ENCODE results near the gene PRKCA. TPM values are rescaled to one million over a fixed set of nuclear protein-coding genes. Genes with fewer than 3 reads are reported as not detected.

PRKCA gene
- total RNA-seq, 1 donor from 2014 or later, result 6.7 TPM

GRCh38 chr17:66435182-66435581, 132.8 kb downstream of the PRKCA start:
- no peak for DNase-seq (ENCODE audit: low read depth)
- TF ChIP-seq CTCF (conservative IDR thresholded peaks at IDR 0.05; ENCODE audit: low read depth, low read length), result no peak
- H3K4me3 ChIP-seq (ENCODE audit: low read depth, low read length), result no peak overlapping the region

GRCh38 chr17:66436631-66437030, 134.2 kb downstream of the PRKCA start:
- H3K4me3 ChIP-seq (ENCODE audit: low read depth, low read length), result no peak overlapping the region
- DNase-seq (ENCODE audit: low read depth), result no peak
- TF ChIP-seq CTCF (conservative IDR thresholded peaks at IDR 0.05; ENCODE audit: low read depth, low read length), result no peak

- TF ChIP-seq CTCF (conservative IDR thresholded peaks at IDR 0.05; ENCODE audit: low read depth, low read length), result no peak
- DNase-seq (ENCODE audit: low read depth), result no peak
- no peak overlapping the region for H3K4me3 ChIP-seq (ENCODE audit: low read depth, low read length)
Observed at GRCh38 chr17:66437476-66438026, 135.1 kb downstream of the PRKCA start.

GRCh38 chr17:66438101-66438500, 135.7 kb downstream of the PRKCA start:
- no peak for TF ChIP-seq CTCF (conservative IDR thresholded peaks at IDR 0.05; ENCODE audit: low read depth, low read length)
- no peak for DNase-seq (ENCODE audit: low read depth)
- no peak overlapping the region for H3K4me3 ChIP-seq (ENCODE audit: low read depth, low read length)

- DNase-seq (ENCODE audit: low read depth), result no peak
- H3K4me3 ChIP-seq (ENCODE audit: low read depth, low read length), result no peak overlapping the region
- no peak for TF ChIP-seq CTCF (conservative IDR thresholded peaks at IDR 0.05; ENCODE audit: low read depth, low read length)
Observed at GRCh38 chr17:66441101-66441661, 138.8 kb downstream of the PRKCA start.

- no peak overlapping the region for H3K4me3 ChIP-seq (ENCODE audit: low read depth, low read length)
- DNase-seq (ENCODE audit: low read depth), result no peak
- TF ChIP-seq CTCF (conservative IDR thresholded peaks at IDR 0.05; ENCODE audit: low read depth, low read length), result no peak
Observed at GRCh38 chr17:66443166-66443565, 140.8 kb downstream of the PRKCA start.

GRCh38 chr17:66443606-66444005, 141.2 kb downstream of the PRKCA start:
- H3K4me3 ChIP-seq (ENCODE audit: low read depth, low read length), result no peak overlapping the region
- no peak for DNase-seq (ENCODE audit: low read depth)
- no peak for TF ChIP-seq CTCF (conservative IDR thresholded peaks at IDR 0.05; ENCODE audit: low read depth, low read length)
